Hepatocyte (in vitro differentiated cells): Measurements from ENCODE around the gene GPRIN3.

ENCODE experiments used
- EZH2 ChIP-seq: fragments of 200-600 bp; sonication (generic); IDR thresholded peaks from 2 replicates; pipeline ENCODE4 v1.6.1; 2016; ENCODE audit warnings: antibody characterized with exemption, mild to moderate bottlenecking, borderline replicate concordance
- EZH2phosphoT487 ChIP-seq: fragments of 200-600 bp; sonication (generic); IDR thresholded peaks from one replicate; pipeline ENCODE4 v1.6.1; 2018; ENCODE audit warnings: antibody characterized with exemption, mild to moderate bottlenecking, low read depth, moderate library complexity; ENCODE audit not compliant: unreplicated experiment, severe bottlenecking
- TF ChIP-seq, protein P1 (sequence below): fragments of 200-600 bp; sonication (generic); IDR thresholded peaks from 2 replicates; pipeline ENCODE4 v1.5.1; 2016; ENCODE audit warnings: antibody characterized with exemption, mild to moderate bottlenecking; ENCODE audit not compliant: poor library complexity

DNA sequence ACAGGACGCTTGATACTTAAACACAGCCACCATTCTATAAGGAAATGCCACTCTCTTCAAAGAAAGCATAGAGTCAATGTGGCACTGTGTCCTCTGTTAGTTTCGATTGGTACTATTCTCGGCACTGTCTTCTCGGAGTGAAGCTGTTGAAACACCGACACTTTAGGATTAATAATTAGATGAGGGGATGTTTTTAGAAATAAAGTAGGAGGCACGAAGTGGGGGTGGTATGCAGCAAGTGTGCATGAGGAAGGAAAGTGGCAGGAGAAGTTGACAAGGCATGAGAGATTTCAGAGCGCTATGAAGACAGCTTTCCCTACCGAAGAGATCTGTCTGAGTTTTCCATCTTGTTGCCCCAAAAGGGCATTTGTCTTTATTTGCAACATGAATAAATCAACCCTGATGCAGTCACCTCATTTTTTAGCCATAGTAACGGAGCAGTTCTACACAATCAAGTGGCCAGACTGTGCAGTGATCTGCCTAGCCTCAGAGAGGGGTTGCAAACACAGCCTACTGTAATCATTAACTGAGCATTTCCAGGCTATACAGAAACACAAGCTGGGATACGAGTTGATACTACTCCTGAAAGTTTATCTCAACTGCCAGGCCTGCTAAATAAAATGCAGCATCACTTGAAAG lies 8.3 kb downstream of the GPRIN3 start:
- no peak for TF ChIP-seq EZH2
- TF ChIP-seq, protein P1, sequence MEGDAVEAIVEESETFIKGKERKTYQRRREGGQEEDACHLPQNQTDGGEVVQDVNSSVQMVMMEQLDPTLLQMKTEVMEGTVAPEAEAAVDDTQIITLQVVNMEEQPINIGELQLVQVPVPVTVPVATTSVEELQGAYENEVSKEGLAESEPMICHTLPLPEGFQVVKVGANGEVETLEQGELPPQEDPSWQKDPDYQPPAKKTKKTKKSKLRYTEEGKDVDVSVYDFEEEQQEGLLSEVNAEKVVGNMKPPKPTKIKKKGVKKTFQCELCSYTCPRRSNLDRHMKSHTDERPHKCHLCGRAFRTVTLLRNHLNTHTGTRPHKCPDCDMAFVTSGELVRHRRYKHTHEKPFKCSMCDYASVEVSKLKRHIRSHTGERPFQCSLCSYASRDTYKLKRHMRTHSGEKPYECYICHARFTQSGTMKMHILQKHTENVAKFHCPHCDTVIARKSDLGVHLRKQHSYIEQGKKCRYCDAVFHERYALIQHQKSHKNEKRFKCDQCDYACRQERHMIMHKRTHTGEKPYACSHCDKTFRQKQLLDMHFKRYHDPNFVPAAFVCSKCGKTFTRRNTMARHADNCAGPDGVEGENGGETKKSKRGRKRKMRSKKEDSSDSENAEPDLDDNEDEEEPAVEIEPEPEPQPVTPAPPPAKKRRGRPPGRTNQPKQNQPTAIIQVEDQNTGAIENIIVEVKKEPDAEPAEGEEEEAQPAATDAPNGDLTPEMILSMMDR = no peak
- no peak for TF ChIP-seq EZH2phosphoT487
